K562 (cell line): ENCODE data around the gene HPN. TPM values are rescaled to one million over a fixed set of nuclear protein-coding genes. Genes with fewer than 3 reads are reported as not detected.

Experiments
- BMI1 ChIP-seq: fragments of 150-350 bp; IDR thresholded peaks from 2 replicates; pipeline ENCODE4 v1.6.1; 2014; ENCODE audit warnings: low read length
- CBX1 ChIP-seq: sonication (generic); IDR thresholded peaks from 2 replicates; pipeline ENCODE4 v1.6.1; 2016; ENCODE audit warnings: antibody characterized with exemption, low read depth, mild to moderate bottlenecking
- DMBX1 ChIP-seq: fragments of 250-450 bp; sonication (Bioruptor Pico); IDR thresholded peaks from 2 replicates; pipeline ENCODE4 v1.8.0; 2022; ENCODE audit warnings: inconsistent platforms, mild to moderate bottlenecking, moderate library complexity, borderline replicate concordance
- FOSL1 ChIP-seq: fragments of 200-800 bp; sonication (Bioruptor generic); conservative IDR thresholded peaks from 2 replicates; pipeline ENCODE4 v1.6.1; 2016; ENCODE audit warnings: missing genetic modification characterization, missing compliant biosample characterization
- HMGN3 ChIP-seq: IDR thresholded peaks from 2 replicates; pipeline ENCODE4 v1.6.1; 2011; ENCODE audit warnings: borderline replicate concordance, low read depth, mild to moderate bottlenecking, mixed read lengths, low read length; ENCODE audit not compliant: insufficient read length; ENCODE audit errors: extremely low read depth
- IFI16 ChIP-seq: fragments of 250-450 bp; sonication (Bioruptor Pico); IDR thresholded peaks from 2 replicates; pipeline ENCODE4 v2.1.2; 2022; ENCODE audit warnings: mild to moderate bottlenecking, inconsistent platforms
- KAT2B ChIP-seq: IDR thresholded peaks from one replicate; pipeline ENCODE4 v1.6.1; 2012; ENCODE audit warnings: low read depth, mild to moderate bottlenecking, control low read depth, inconsistent platforms, low read length, moderate library complexity
- MECOM ChIP-seq: fragments of 250-450 bp; sonication (Bioruptor Pico); IDR thresholded peaks from 2 replicates; pipeline ENCODE4 v1.8.0; 2022; ENCODE audit warnings: inconsistent platforms
- POLR2AphosphoS5 ChIP-seq: IDR thresholded peaks from 2 replicates; pipeline ENCODE4 v1.6.1; 2011; ENCODE audit warnings: mild to moderate bottlenecking, low read depth, low read length, moderate library complexity; ENCODE audit not compliant: control insufficient read depth, insufficient read depth
- POLR2G ChIP-seq: fragments of 200-400 bp; formaldehyde crosslinking; IDR thresholded peaks from 2 replicates; pipeline ENCODE4 v1.6.1; 2017; ENCODE audit warnings: low read depth, mild to moderate bottlenecking, antibody characterized with exemption, low read length, moderate library complexity
- RBFOX2 ChIP-seq: fragments of 200-400 bp; formaldehyde crosslinking; IDR thresholded peaks from 2 replicates; pipeline ENCODE4 v1.6.1; 2017; ENCODE audit warnings: low read depth, mild to moderate bottlenecking, low read length, moderate library complexity
- ZFX ChIP-seq: sonication (generic); formaldehyde crosslinking; IDR thresholded peaks from 2 replicates; pipeline ENCODE4 v1.8.0; 2022; ENCODE audit warnings: mild to moderate bottlenecking, missing genetic modification reagents, moderate library complexity
- ZNF143 ChIP-seq: sonication (generic); formaldehyde crosslinking; IDR thresholded peaks from 2 replicates; pipeline ENCODE4 v1.9.0; 2022; ENCODE audit warnings: mild to moderate bottlenecking, missing genetic modification reagents
- polyA plus RNA-seq, 8 experiments: library from polyadenylated mRNA; depleted of rRNA in 4 of 8; stranded (reverse) in 5 of 8; unstranded in 3 of 8; fragments of >200 nt; fragmentation: Nextera tagmentation in 2 of 8; fragmentation: Illumina TruSeq in 1 of 8; extraction: Ambion mirVana in 2 of 8; extraction: Trizol in 1 of 8; gene quantifications; 2 replicates each; pipeline versions ENCODE4 v1.2.1 to v1.2.3, GENCODE V29; 2011 to 2014; ENCODE audit warnings: inconsistent platforms in 1 of 8, missing spikeins in 1 of 8
- total RNA-seq, 7 experiments: library from RNA; depleted of rRNA in 6 of 7; stranded (reverse); fragments of >200 nt in 6 of 7; fragmentation: Illumina TruSeq in 2 of 7; extraction: Trizol in 2 of 7; gene quantifications; 2 replicates each; pipeline versions ENCODE4 v1.2.1 to v1.2.3, GENCODE V29; 2011 to 2021; ENCODE audit warnings: low replicate concordance in 1 of 7
- TF ChIP-seq, protein P1 (sequence below), 2 experiments: fragments of 450-650 bp in 1 of 2; sonication (generic) in 1 of 2; formaldehyde crosslinking in 1 of 2; IDR thresholded peaks; 2 replicates each; pipeline versions ENCODE4 v1.7.1 to v1.9.0; 2016 to 2022; ENCODE audit warnings: inconsistent platforms in 1 of 2, mild to moderate bottlenecking in 1 of 2, missing genetic modification reagents in 1 of 2
- TF ChIP-seq, protein P2 (sequence below), 2 experiments: fragments of 200-800 bp in 1 of 2; sonication (Bioruptor generic) in 1 of 2; sonication (generic) in 1 of 2; formaldehyde crosslinking in 1 of 2; IDR thresholded peaks in 1 of 2; conservative IDR thresholded peaks in 1 of 2; 2 replicates each; pipeline versions ENCODE4 v1.5.0 to v1.6.1; 2016 to 2020; ENCODE audit warnings: missing compliant biosample characterization in 1 of 2, missing genetic modification characterization in 1 of 2, missing genetic modification reagents in 1 of 2

The HPN gene
- total and polyA plus RNA-seq, 9 of the 15 experiments (the other 6 are each of a cell fraction or from before 2014, with no cell fraction given): 0.10 to 0.20 TPM; not detected in 7

DNA sequence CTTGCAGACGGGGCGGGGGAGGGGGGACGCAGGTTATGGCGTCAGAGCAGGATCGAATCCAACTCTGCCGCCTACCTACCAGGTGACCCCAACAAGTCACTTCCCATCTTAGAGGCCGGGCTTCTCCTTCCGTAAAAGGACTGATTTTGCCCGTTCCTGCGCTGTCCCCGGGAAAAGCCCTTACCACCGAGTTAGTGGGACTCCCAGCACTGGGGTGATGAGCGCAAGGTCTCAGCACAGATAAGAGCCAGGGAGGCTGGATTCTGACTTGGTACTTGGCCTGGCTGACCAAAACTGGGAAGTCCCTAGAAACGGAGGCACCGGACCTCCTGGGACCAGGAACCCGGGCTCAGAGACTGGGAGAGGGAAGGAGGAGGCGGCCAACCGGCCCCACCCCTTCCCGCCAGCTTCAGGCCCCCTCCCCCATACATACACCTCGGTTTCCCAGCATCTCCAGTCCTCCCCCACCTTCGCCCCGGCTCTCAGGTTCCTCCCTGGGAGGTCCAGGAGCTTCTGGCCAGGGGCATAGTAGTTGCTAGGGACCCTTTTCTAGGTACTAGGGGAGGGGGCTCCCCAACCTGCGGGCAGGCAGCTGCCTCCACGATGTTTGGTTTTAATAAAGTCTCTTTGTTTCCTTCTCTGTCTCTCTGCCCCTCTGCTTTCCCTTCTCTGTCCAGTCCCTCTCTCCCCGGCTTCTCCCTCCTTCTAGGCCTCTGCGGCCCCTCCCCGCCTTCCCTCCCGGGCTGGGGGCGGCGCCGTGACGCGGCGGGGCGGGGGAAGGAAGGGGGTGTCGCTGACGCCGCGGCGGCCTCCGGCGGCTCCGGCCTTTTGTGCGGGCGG lies 41.8 kb upstream of the HPN start, which contains the start of gene GRAMD1A (continued):
- TF ChIP-seq, protein P1, sequence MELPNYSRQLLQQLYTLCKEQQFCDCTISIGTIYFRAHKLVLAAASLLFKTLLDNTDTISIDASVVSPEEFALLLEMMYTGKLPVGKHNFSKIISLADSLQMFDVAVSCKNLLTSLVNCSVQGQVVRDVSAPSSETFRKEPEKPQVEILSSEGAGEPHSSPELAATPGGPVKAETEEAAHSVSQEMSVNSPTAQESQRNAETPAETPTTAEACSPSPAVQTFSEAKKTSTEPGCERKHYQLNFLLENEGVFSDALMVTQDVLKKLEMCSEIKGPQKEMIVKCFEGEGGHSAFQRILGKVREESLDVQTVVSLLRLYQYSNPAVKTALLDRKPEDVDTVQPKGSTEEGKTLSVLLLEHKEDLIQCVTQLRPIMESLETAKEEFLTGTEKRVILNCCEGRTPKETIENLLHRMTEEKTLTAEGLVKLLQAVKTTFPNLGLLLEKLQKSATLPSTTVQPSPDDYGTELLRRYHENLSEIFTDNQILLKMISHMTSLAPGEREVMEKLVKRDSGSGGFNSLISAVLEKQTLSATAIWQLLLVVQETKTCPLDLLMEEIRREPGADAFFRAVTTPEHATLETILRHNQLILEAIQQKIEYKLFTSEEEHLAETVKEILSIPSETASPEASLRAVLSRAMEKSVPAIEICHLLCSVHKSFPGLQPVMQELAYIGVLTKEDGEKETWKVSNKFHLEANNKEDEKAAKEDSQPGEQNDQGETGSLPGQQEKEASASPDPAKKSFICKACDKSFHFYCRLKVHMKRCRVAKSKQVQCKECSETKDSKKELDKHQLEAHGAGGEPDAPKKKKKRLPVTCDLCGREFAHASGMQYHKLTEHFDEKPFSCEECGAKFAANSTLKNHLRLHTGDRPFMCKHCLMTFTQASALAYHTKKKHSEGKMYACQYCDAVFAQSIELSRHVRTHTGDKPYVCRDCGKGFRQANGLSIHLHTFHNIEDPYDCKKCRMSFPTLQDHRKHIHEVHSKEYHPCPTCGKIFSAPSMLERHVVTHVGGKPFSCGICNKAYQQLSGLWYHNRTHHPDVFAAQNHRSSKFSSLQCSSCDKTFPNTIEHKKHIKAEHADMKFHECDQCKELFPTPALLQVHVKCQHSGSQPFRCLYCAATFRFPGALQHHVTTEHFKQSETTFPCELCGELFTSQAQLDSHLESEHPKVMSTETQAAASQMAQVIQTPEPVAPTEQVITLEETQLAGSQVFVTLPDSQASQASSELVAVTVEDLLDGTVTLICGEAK (IDR thresholded peaks at IDR 0.05): peak; percentile 80
- TF ChIP-seq, protein P1 (CRISPR knock-in tag; IDR thresholded peaks at IDR 0.05): no peak
- TF ChIP-seq CBX1 (peak; percentile 29; the same call in 1 of the 2 replicates), DMBX1 (CRISPR knock-in tag) (no peak), HMGN3 (peak; percentile 35), BMI1 (no peak), RBFOX2 (peak; percentile 52; the same call in 1 of the 2 replicates), FOSL1 (tag) (peak; percentile 39), KAT2B (no peak), POLR2AphosphoS5 (peak; percentile 70), ZFX (CRISPR knock-in tag) (peak; percentile 89), POLR2G (peak; percentile 9; the same call in 1 of the 2 replicates), ZNF143 (no peak), IFI16 (no peak), MECOM (CRISPR knock-in tag) (no peak)
- TF ChIP-seq, protein P2, sequence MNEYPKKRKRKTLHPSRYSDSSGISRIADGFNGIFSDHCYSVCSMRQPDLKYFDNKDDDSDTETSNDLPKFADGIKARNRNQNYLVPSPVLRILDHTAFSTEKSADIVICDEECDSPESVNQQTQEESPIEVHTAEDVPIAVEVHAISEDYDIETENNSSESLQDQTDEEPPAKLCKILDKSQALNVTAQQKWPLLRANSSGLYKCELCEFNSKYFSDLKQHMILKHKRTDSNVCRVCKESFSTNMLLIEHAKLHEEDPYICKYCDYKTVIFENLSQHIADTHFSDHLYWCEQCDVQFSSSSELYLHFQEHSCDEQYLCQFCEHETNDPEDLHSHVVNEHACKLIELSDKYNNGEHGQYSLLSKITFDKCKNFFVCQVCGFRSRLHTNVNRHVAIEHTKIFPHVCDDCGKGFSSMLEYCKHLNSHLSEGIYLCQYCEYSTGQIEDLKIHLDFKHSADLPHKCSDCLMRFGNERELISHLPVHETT (CRISPR knock-in tag; conservative IDR thresholded peaks at IDR 0.05 in 1 of 2, IDR thresholded peaks at IDR 0.05 in 1 of 2): peak in 1 of 2 experiments; percentile 81; a peak in 2 of 4 replicates
